HEK293 (cell line): Measurements from ENCODE around the gene STEAP3.

Experiments used
- CTCF ChIA-PET: fragments of 350-600 bp; formaldehyde crosslinking; extraction: SDS; loops from one replicate; lab custom pipeline; 2021; ENCODE audit warnings: antibody characterized with exemption; lab: Yijun Ruan, JAX
- POLR2A ChIA-PET: fragments of 300-600 bp; formaldehyde crosslinking; extraction: SDS; loops from one replicate; lab custom pipeline; 2020; ENCODE audit warnings: antibody characterized with exemption, inconsistent platforms; lab: Yijun Ruan, JAX
- H3K27ac ChIP-seq: fragments of 200-500 bp; sonication (Bioruptor generic); 2 replicates; pipeline ENCODE4 v1.5.1; 2014; ENCODE audit warnings: low read depth, low read length, control low read depth, inconsistent platforms; ENCODE audit errors: extremely low read depth
- H3K36me3 ChIP-seq, 2 experiments: fragments of 200-500 bp in 1 of 2; sonication (Bioruptor generic) in 1 of 2; 1 replicate in 1 of 2; 2 replicates in 1 of 2; pipeline ENCODE4 v1.5.1; 2014 to 2017; ENCODE audit warnings: inconsistent platforms in 2 of 2, low read length in 2 of 2; ENCODE audit not compliant: control insufficient read depth in 2 of 2, insufficient read depth in 1 of 2
- H3K4me1 ChIP-seq: fragments of 200-500 bp; sonication (Bioruptor generic); 2 replicates; pipeline ENCODE4 v1.5.1; 2014; ENCODE audit warnings: mild to moderate bottlenecking, low read length, inconsistent platforms; ENCODE audit not compliant: control insufficient read depth, insufficient read depth
- H3K4me3 ChIP-seq: 2 replicates; pipeline ENCODE4 v1.5.1; 2011; ENCODE audit warnings: low read depth, mild to moderate bottlenecking, control low read depth, low read length, moderate library complexity
- H3K9me3 ChIP-seq: fragments of 200-500 bp; sonication (Bioruptor generic); 2 replicates; pipeline ENCODE4 v1.5.1; 2014; ENCODE audit warnings: low read depth, low read length, inconsistent platforms; ENCODE audit not compliant: control insufficient read depth, insufficient read depth
- HOXC10 ChIP-seq: sonication (generic); formaldehyde crosslinking; IDR thresholded peaks from 2 replicates; pipeline ENCODE4 v1.8.1; 2023; ENCODE audit warnings: mild to moderate bottlenecking, missing genetic modification reagents
- KLF10 ChIP-seq: fragments of 450-650 bp; IDR thresholded peaks from 2 replicates; pipeline ENCODE4 v1.5.1; 2018; ENCODE audit warnings: missing biosample characterization, mild to moderate bottlenecking, missing genetic modification characterization
- MYNN ChIP-seq: fragments of 450-650 bp; formaldehyde crosslinking; IDR thresholded peaks from 2 replicates; pipeline ENCODE4 v1.5.1; 2016; ENCODE audit warnings: missing biosample characterization, missing genetic modification characterization, borderline replicate concordance
- WT1 ChIP-seq: fragments of 450-650 bp; formaldehyde crosslinking; IDR thresholded peaks from 2 replicates; pipeline ENCODE4 v1.5.1; 2016; ENCODE audit warnings: missing biosample characterization, missing genetic modification characterization
- ZFP3 ChIP-seq: fragments of 450-650 bp; formaldehyde crosslinking; IDR thresholded peaks from 2 replicates; pipeline ENCODE4 v1.5.1; 2016; ENCODE audit warnings: low read depth, missing biosample characterization, missing genetic modification characterization
- ZNF10 ChIP-seq: fragments of 450-650 bp; formaldehyde crosslinking; IDR thresholded peaks from 2 replicates; pipeline ENCODE4 v1.5.1; 2017; ENCODE audit warnings: missing biosample characterization, missing genetic modification characterization
- ZNF112 ChIP-seq: fragments of 450-650 bp; formaldehyde crosslinking; IDR thresholded peaks from 2 replicates; pipeline ENCODE4 v1.5.0; 2017; ENCODE audit warnings: missing biosample characterization, missing genetic modification characterization
- ZNF138 ChIP-seq: fragments of 450-650 bp; formaldehyde crosslinking; IDR thresholded peaks from 2 replicates; pipeline ENCODE4 v1.5.1; 2016; ENCODE audit warnings: missing biosample characterization, missing genetic modification characterization, borderline replicate concordance
- ZNF140 ChIP-seq: fragments of 450-650 bp; formaldehyde crosslinking; IDR thresholded peaks from 2 replicates; pipeline ENCODE4 v1.5.1; 2016; ENCODE audit warnings: missing biosample characterization, missing genetic modification characterization
- ZNF2 ChIP-seq: fragments of 450-650 bp; formaldehyde crosslinking; IDR thresholded peaks from 2 replicates; pipeline ENCODE4 v1.5.1; 2016; ENCODE audit warnings: missing biosample characterization, missing genetic modification characterization
- ZNF239 ChIP-seq: fragments of 450-650 bp; formaldehyde crosslinking; IDR thresholded peaks from 2 replicates; pipeline ENCODE4 v1.5.1; 2016; ENCODE audit warnings: missing biosample characterization, missing genetic modification characterization
- ZNF292 ChIP-seq: fragments of 450-650 bp; formaldehyde crosslinking; IDR thresholded peaks from 2 replicates; pipeline ENCODE4 v1.5.1; 2016; ENCODE audit warnings: low read depth, missing biosample characterization, missing genetic modification characterization, borderline replicate concordance
- ZNF324 ChIP-seq: fragments of 450-650 bp; formaldehyde crosslinking; IDR thresholded peaks from 2 replicates; pipeline ENCODE4 v1.5.1; 2016; ENCODE audit warnings: missing biosample characterization, missing genetic modification characterization
- ZNF521 ChIP-seq: fragments of 450-650 bp; formaldehyde crosslinking; IDR thresholded peaks from 2 replicates; pipeline ENCODE4 v1.5.1; 2017; ENCODE audit warnings: missing biosample characterization, mild to moderate bottlenecking, missing genetic modification characterization
- ZNF549 ChIP-seq: fragments of 450-650 bp; IDR thresholded peaks from 2 replicates; pipeline ENCODE4 v1.5.1; 2018; ENCODE audit warnings: missing biosample characterization, missing genetic modification characterization, mild to moderate bottlenecking, inconsistent platforms, moderate library complexity
- ZNF768 ChIP-seq: fragments of 450-650 bp; formaldehyde crosslinking; IDR thresholded peaks from 2 replicates; pipeline ENCODE4 v1.5.1; 2018; ENCODE audit warnings: missing biosample characterization, mild to moderate bottlenecking, missing genetic modification characterization
- ZNF776 ChIP-seq: fragments of 450-650 bp; formaldehyde crosslinking; IDR thresholded peaks from 2 replicates; pipeline ENCODE4 v1.5.0; 2017; ENCODE audit warnings: missing biosample characterization, missing genetic modification characterization, borderline replicate concordance
- ZNF777 ChIP-seq: fragments of 450-650 bp; formaldehyde crosslinking; IDR thresholded peaks from 2 replicates; pipeline ENCODE4 v1.5.1; 2017; ENCODE audit warnings: missing biosample characterization, missing genetic modification characterization, borderline replicate concordance
- ZSCAN16 ChIP-seq: fragments of 450-650 bp; formaldehyde crosslinking; IDR thresholded peaks from 2 replicates; pipeline ENCODE4 v1.5.1; 2016; ENCODE audit warnings: missing biosample characterization, missing genetic modification characterization
- TF ChIP-seq, protein P1 (sequence below): fragments of 450-650 bp; formaldehyde crosslinking; IDR thresholded peaks from 2 replicates; pipeline ENCODE4 v1.5.1; 2017; ENCODE audit warnings: missing biosample characterization, missing genetic modification characterization
- TF ChIP-seq, protein P2 (sequence below): fragments of 450-650 bp; formaldehyde crosslinking; IDR thresholded peaks from 2 replicates; pipeline ENCODE4 v1.5.1; 2016; ENCODE audit warnings: missing biosample characterization, missing genetic modification characterization

STEAP3 gene

DNA sequence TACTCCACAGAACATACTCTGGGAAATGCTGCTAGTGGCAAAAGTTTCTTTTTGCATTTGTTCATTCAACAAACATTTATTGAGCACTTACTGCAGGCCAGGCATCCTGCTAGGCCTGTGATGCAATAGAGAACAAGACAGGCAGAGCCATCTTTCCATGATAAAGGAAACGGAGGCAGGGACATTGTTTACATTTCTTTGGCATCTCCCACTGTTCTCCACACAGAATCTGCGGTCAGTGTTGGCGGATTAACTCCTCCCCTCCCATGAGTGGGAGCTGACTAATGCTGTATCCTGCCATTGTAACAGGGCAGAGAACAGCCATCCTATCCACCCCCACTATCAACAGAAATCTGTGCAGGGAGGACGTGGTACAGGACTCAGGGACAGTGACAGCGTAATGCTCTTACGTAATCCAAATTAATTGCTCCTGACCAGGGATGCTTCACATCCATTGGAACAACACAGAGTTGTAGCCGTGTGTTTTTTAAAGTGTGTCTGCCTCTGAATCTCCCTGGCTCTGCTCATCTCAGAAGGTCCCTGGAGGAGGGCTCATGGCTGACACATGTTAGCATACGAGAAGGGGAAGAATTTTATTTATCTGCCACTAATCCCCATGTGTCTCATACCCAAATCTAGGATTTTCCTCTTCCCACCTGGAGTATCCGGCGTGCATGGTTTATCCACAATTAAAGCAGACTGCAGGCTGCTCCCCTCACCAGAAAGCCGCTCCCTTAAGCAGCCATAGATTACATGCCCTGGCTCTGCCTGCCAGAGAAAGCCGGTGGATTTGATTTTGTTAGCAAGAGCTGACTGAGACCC, 32.3 kb downstream of the STEAP3 start (continued):
- no peak for TF ChIP-seq HOXC10 (CRISPR knock-in tag)
- TF ChIP-seq ZNF239 (tag by site-specific recombination), result no peak
- TF ChIP-seq MYNN (tag by site-specific recombination), result no peak
- TF ChIP-seq ZSCAN16 (tag by site-specific recombination), result no peak
- no peak for TF ChIP-seq ZNF10 (tag by site-specific recombination)
- TF ChIP-seq, protein P1, sequence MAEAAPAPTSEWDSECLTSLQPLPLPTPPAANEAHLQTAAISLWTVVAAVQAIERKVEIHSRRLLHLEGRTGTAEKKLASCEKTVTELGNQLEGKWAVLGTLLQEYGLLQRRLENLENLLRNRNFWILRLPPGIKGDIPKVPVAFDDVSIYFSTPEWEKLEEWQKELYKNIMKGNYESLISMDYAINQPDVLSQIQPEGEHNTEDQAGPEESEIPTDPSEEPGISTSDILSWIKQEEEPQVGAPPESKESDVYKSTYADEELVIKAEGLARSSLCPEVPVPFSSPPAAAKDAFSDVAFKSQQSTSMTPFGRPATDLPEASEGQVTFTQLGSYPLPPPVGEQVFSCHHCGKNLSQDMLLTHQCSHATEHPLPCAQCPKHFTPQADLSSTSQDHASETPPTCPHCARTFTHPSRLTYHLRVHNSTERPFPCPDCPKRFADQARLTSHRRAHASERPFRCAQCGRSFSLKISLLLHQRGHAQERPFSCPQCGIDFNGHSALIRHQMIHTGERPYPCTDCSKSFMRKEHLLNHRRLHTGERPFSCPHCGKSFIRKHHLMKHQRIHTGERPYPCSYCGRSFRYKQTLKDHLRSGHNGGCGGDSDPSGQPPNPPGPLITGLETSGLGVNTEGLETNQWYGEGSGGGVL, result peak; percentile 38; the same call in 1 of the 2 replicates
- no peak for TF ChIP-seq ZNF324
- TF ChIP-seq ZNF140 (tag by site-specific recombination), result no peak
- TF ChIP-seq ZNF112 (tag by site-specific recombination), result no peak
- TF ChIP-seq, protein P2, sequence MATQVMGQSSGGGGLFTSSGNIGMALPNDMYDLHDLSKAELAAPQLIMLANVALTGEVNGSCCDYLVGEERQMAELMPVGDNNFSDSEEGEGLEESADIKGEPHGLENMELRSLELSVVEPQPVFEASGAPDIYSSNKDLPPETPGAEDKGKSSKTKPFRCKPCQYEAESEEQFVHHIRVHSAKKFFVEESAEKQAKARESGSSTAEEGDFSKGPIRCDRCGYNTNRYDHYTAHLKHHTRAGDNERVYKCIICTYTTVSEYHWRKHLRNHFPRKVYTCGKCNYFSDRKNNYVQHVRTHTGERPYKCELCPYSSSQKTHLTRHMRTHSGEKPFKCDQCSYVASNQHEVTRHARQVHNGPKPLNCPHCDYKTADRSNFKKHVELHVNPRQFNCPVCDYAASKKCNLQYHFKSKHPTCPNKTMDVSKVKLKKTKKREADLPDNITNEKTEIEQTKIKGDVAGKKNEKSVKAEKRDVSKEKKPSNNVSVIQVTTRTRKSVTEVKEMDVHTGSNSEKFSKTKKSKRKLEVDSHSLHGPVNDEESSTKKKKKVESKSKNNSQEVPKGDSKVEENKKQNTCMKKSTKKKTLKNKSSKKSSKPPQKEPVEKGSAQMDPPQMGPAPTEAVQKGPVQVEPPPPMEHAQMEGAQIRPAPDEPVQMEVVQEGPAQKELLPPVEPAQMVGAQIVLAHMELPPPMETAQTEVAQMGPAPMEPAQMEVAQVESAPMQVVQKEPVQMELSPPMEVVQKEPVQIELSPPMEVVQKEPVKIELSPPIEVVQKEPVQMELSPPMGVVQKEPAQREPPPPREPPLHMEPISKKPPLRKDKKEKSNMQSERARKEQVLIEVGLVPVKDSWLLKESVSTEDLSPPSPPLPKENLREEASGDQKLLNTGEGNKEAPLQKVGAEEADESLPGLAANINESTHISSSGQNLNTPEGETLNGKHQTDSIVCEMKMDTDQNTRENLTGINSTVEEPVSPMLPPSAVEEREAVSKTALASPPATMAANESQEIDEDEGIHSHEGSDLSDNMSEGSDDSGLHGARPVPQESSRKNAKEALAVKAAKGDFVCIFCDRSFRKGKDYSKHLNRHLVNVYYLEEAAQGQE (tag by site-specific recombination), result no peak

DNA sequence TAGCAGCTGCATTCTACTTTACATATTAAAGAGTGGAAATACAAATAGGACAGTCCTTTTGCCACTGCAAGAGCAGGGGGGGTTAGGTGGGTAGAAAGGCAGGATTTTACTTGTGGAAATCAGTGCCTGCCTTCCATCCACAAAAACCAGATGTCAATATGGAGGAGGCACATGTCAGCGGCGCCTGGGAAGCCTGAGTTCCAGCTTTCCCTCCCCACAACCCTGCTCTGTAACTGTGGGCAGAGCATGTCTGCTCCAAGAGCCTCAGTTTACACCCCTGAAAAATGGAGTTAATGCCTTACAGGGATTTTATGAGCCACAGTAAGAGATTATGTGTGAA, 32.9 kb downstream of the STEAP3 start:
- Histone ChIP-seq H3K4me1 (peaks cover 14% of the 10 kb centered on the region), H3K9me3 (no peaks in the 10 kb centered on the region), H3K27ac (no peak overlapping the region), H3K36me3 (peaks cover 0 to 25% of the 10 kb centered on the region in 2 experiments; a peak in 2 of 3 replicates), H3K4me3 (no peak overlapping the region)
- CTCF ChIA-PET, result interaction anchor here (1.5 to 2.1 kb wide), 2 partner anchors 9 to 37 kb away, joined by 3 to 11 read pairs; no protein-coding TSS in a partner anchor
- no peak for TF ChIP-seq ZNF2
- TF ChIP-seq ZNF549 (tag by site-specific recombination), result no peak
- TF ChIP-seq KLF10 (tag by site-specific recombination), result no peak
- no peak for TF ChIP-seq ZNF521 (tag by site-specific recombination)
- TF ChIP-seq ZNF138, result no peak
- no peak for TF ChIP-seq ZNF768 (tag by site-specific recombination)
- TF ChIP-seq ZNF777 (tag by site-specific recombination), result no peak
- TF ChIP-seq ZNF776 (tag by site-specific recombination), result no peak
- no peak for TF ChIP-seq WT1 (tag by site-specific recombination)
- no peak for TF ChIP-seq ZNF292 (tag by site-specific recombination)
- TF ChIP-seq ZFP3 (tag by site-specific recombination), result no peak
- POLR2A ChIA-PET, result no interaction called here
